ENCODE data around the gene KRTAP5-1.

The KRTAP5-1 gene

DNA sequence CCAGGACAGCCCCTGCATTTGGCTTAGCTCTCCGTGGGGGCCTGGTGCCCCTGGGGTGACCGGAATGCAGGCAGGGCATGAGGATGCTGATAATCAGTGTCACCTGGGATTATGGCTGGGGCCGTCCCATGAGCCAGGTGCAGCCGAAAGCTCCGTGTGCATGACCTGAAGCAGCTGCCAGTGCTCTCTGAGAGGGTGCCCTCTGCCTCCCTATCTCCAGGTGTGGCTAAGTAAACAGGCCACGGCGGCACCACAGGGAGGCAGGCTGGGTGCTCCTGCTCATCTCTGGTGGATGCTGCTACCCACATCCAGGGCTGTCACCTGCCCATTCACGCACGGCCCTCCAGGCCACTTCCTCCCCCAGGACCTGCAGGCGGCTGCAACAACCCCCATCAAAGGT, 42.8 kb downstream of the KRTAP5-1 start:
- no peak for DNase-seq

DNA sequence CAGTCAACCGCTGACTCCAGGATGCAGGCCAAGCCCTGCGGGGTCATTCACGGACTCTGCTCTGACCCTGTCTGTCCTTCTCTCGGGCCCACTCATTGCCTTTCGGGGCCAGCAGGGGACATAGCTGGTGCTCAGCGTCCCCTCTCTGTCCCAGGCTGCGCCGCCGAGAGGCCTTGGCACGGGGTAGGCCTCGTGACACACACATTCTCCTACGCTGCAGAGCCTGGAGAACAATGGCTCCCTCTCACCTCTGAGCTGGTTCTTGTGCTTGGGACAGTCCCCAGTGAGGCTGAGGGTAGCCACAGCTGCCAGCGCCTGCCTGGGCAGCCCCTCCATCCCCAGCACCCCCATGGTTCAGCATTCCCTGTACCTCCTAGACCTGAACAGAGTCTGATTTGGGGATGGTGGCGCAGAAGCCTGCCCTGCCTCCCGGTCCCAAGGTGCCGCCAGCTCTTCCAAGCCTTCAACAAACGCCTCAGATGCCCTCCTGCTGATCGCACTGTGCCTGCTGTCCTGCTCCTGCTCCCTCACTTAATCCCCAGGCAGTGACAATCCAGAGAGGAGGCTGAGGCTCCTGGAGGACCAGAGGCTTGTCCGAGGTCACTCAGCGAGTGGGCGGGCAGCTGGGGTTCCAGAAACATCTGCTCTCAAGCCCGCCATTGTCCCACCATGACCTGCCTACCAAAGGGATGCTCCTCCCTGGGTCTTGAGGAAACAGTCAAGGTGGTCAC, 43.4 kb downstream of the KRTAP5-1 start:
- DNase-seq, result no peak

DNA sequence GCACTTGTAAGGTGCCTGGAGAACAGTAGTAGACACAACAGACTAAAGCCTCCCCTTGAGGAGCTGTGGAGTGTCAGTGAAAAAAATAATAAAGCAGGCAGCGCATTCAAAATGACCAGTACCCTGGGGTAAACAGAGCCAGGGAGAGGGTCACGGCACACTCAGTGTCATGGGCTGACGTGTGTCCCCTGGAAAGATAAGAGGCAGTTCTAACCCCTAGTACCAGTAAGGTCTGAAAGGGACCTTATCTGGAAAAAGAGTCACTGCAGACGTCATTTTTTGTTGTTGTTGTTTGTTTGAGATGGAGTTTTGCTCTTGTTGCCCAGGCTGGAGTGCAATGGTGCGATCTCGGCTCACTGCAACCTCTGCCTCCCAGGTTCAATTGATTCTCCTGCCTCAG, 45.0 kb downstream of the KRTAP5-1 start:
- DNase-seq, result no peak

DNA sequence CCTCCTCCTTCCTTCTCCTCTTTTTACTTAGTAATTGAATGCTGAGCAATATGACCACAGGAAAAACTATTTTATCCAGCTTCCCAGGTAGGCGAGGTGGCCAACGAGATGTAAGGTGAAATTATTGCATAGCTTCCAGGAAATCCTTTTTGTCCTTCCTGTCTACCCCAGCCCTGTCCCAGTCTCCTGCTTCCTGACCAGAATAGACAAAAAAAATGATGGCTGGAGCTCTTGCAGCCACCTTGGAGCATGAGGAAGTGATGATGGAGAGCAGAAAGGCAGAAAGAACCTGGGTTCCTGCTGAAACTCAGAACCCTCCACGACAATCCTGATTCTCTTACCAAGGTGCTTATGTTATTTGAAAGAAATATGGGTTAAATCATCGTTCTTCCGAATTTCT, 46.9 kb downstream of the KRTAP5-1 start:
- DNase-seq, result no peak

DNA sequence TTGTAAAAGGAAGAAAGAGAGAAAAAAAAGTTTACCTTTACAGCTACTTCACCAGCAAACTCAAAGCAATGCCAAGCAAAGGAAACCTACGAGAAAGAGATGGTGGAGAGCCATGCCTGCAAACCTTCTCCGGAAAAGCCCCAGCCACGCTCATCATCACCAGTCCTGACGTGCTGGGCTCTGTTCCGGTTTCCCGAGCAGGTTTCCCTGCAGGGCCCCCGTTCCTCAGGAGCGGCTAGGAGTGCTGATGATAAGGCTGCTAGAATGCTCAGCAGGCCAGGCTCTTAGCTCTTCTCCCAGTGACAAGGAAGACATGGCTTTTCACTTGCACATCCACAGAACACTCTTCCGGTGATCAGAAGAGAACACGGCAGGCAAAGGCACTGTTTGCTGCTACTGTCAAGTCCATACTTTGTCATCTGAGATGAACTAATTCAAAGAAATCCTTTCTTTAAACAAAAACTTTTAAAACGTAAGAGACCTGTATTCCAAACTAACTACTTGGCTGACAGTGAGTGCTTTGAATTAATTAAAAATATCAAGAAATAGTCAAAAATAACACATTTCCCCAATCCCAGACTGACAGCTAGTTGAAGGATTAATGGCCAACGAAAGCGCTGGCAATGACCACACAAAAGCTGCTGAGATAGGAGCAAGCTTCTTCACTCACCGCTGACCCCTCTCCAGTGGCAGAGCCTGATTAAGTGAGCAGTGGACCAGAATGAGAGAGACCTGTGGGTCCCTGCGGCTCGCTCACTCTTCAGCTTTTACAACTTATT, 48.8 kb downstream of the KRTAP5-1 start:
- DNase-seq, result no peak

DNA sequence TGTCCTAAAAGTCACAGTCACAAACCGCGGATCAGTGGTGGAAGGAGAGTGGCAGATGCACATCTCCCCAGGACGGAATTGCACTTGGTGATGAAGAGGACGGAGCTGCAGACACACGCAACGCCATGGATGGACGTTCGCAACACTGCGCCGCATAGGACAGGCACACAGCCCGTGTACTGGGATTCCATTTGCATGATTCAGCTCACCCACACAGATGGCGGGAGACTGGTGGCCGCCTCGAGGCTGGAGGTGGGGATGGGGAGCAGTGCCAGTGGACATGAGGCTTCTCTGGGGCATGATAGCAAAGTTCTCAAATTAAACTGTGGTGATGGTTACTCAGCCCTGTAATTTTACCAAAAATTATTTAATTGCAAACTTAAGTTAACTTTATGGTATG, 50.4 kb downstream of the KRTAP5-1 start:
- DNase-seq, result no peak

All from right kidney (tissue), 1 donor.